Type B pancreatic cell (in vitro differentiated cells): ENCODE measurements around the gene RAB5IF. TPM values are rescaled to one million over a fixed set of nuclear protein-coding genes. Genes with fewer than 3 reads are reported as not detected.

ENCODE experiments used
- DNase-seq: peaks from one replicate; pipeline ENCODE4 v3.0.0; 2021; ENCODE audit warnings: mixed read lengths; ENCODE audit not compliant: unreplicated experiment; ENCODE audit errors: extremely low spot score
- H3K27ac Mint-ChIP-seq: 2 replicates; pipeline ENCODE4 v1.8.0; 2021; ENCODE audit warnings: mild to moderate bottlenecking, mixed read lengths
- H3K27me3 Mint-ChIP-seq: 2 replicates; pipeline ENCODE4 v1.8.0; 2021; ENCODE audit warnings: mixed read lengths
- H3K36me3 Mint-ChIP-seq: 2 replicates; pipeline ENCODE4 v1.8.0; 2021; ENCODE audit warnings: mixed read lengths
- H3K4me1 Mint-ChIP-seq: one replicate; pipeline ENCODE4 v1.8.0; 2021; ENCODE audit warnings: mixed read lengths; ENCODE audit not compliant: unreplicated experiment
- H3K4me3 Mint-ChIP-seq: 2 replicates; pipeline ENCODE4 v1.8.0; 2021; ENCODE audit warnings: mild to moderate bottlenecking, mixed read lengths
- H3K9me3 Mint-ChIP-seq: 2 replicates; pipeline ENCODE4 v1.8.0; 2021; ENCODE audit warnings: mixed read lengths
- CTCF ChIP-seq: fragments of 200-600 bp; sonication (generic); conservative IDR thresholded peaks from 2 replicates; pipeline ENCODE4 v1.5.0; 2021; ENCODE audit warnings: antibody characterized with exemption, mild to moderate bottlenecking
- total RNA-seq: library from RNA; stranded (reverse); gene quantifications from 2 replicates; pipeline ENCODE4 v1.2.1, GENCODE V29; 2021; ENCODE audit warnings: low replicate concordance

RAB5IF gene
- total RNA-seq, 1 donor from 2014 or later: 85.8 TPM

GRCh38 chr20:36614781-36615557 lies 9.4 kb downstream of the RAB5IF start:
- TF ChIP-seq CTCF: no peak
- Mint-ChIP-seq H3K4me3 (no peak overlapping the region), H3K9me3 (no peaks in the 10 kb centered on the region), H3K27me3 (no peaks in the 10 kb centered on the region), H3K4me1 (no peaks in the 10 kb centered on the region), H3K27ac (no peak overlapping the region), H3K36me3 (peaks cover 8% of the 10 kb centered on the region)
- DNase-seq: no peak

- Mint-ChIP-seq H3K27ac (no peak overlapping the region), H3K9me3 (no peaks in the 10 kb centered on the region), H3K36me3 (no peaks in the 10 kb centered on the region), H3K4me3 (no peak overlapping the region), H3K4me1 (peaks cover 8% of the 10 kb centered on the region), H3K27me3 (no peaks in the 10 kb centered on the region)
- no peak for TF ChIP-seq CTCF
- DNase-seq: no peak
Observed at GRCh38 chr20:36620917-36621316, 15.3 kb downstream of the RAB5IF start.

DNA sequence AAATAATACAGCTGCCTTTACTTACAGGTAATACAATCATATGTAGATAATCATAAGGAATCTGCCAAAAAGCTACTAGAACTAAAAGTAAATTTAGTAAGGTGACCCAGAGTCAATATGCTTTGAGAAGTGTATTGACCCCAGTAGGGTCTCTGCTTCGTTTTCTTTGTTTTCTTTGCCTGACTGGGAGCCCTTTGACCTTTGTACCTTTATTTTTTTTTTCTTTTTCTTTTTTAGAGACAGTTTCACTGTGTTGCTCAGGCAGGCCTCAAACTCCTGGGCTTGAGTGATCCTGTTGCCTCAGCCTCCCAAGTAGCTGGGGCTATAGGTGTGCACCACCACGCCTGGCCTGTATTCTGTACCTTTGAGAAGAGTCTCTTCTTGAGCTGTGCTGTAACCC lies 17.9 kb downstream of the RAB5IF start:
- H3K9me3 Mint-ChIP-seq: no peaks in the 10 kb centered on the region
- no peaks in the 10 kb centered on the region for H3K36me3 Mint-ChIP-seq
- H3K4me1 Mint-ChIP-seq: peaks cover 8% of the 10 kb centered on the region
- H3K27ac Mint-ChIP-seq: no peak overlapping the region
- TF ChIP-seq CTCF: no peak
- H3K4me3 Mint-ChIP-seq: no peak overlapping the region
- H3K27me3 Mint-ChIP-seq: no peaks in the 10 kb centered on the region
- DNase-seq: no peak

DNA sequence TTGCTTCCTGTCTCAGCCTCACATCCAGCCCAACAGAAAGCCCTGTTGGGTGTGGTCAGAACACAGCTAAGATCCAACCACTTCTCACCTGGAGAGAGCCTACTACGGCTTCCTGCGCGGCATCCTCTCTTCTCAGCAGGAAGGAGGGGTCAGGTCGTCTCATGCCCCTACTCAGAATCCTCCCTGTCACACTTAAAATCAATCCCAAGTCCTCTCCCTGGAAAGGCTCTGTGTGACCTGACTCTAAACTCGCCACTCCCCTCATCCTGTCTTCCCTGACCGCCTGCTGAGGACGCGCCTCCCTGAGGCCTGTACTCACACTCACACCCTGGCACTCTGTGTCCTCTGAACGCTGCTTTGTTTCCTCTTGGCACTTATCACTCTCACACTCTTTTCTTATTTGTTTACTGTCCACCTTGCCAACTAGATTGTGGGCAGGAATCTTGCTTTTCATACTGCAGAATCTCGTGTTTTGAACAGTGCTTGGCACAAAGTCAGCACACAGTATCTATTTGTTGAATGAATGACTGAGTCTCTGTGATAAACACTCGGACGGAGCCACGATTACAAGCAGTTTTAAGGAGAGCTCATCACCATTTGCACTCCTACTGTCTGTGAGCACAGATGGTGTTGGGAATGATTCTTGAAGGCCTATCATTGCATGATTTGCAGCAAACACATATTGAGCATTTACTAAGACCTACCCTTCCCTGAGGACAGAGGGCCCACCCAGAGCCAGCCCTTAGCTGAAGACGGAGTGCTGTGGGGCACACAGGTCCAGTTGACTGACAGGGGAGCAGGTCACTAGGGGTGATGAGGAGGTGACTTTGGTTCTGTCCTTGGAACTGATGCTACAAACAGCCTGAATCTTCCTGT lies 18.7 kb downstream of the RAB5IF start:
- Mint-ChIP-seq H3K4me1 (peaks cover 8% of the 10 kb centered on the region), H3K27me3 (no peaks in the 10 kb centered on the region), H3K27ac (no peak overlapping the region), H3K4me3 (no peak overlapping the region), H3K36me3 (no peaks in the 10 kb centered on the region), H3K9me3 (no peaks in the 10 kb centered on the region)
- DNase-seq: no peak
- no peak for TF ChIP-seq CTCF

GRCh38 chr20:36624944-36625324 lies 19.4 kb downstream of the RAB5IF start:
- H3K27ac Mint-ChIP-seq: no peak overlapping the region
- H3K9me3 Mint-ChIP-seq: no peaks in the 10 kb centered on the region
- no peak for DNase-seq
- H3K27me3 Mint-ChIP-seq: no peaks in the 10 kb centered on the region
- no peak overlapping the region for H3K4me3 Mint-ChIP-seq
- H3K36me3 Mint-ChIP-seq: no peaks in the 10 kb centered on the region
- H3K4me1 Mint-ChIP-seq: peaks cover 8% of the 10 kb centered on the region
- TF ChIP-seq CTCF: no peak
